Keratinocyte (primary cell): Measurements from ENCODE around the gene GALNS. TPM values are rescaled to one million over a fixed set of nuclear protein-coding genes. Genes with fewer than 3 reads are reported as not detected.

Experiments used
- DNase-seq: peaks from one replicate; pipeline ENCODE4 v3.0.0-alpha.2; 2011; ENCODE audit warnings: low read depth, missing footprints, low spot score
- FAIRE-seq: peaks from 2 replicates; lab custom pipeline; 2011; peaks lifted over from hg19 to GRCh38; lab: Jason Lieb, UNC
- H2AFZ ChIP-seq: 2 replicates; pipeline ENCODE4 v1.6.0; 2012; ENCODE audit warnings: low read length, control low read depth, inconsistent platforms; ENCODE audit not compliant: control insufficient read depth
- H3K27ac ChIP-seq: 2 replicates; pipeline ENCODE4 v1.5.1; 2011; ENCODE audit warnings: low read length; ENCODE audit not compliant: control insufficient read depth, insufficient read depth
- H3K27me3 ChIP-seq: 3 replicates; pipeline ENCODE4 v1.6.0; 2011; ENCODE audit warnings: low read length; ENCODE audit not compliant: control insufficient read depth, insufficient read depth; ENCODE audit errors: extremely low read depth
- H3K36me3 ChIP-seq, 2 experiments: 2 replicates in 1 of 2; 3 replicates in 1 of 2; pipeline ENCODE4 v1.5.1; 2011; ENCODE audit warnings: low read length in 2 of 2, mild to moderate bottlenecking in 1 of 2; ENCODE audit not compliant: control insufficient read depth in 2 of 2, insufficient read depth in 2 of 2; ENCODE audit errors: extremely low read depth in 1 of 2
- H3K4me1 ChIP-seq: 3 replicates; pipeline ENCODE4 v1.5.1; 2011; ENCODE audit warnings: low read length; ENCODE audit not compliant: control insufficient read depth, insufficient read depth; ENCODE audit errors: extremely low read depth
- H3K4me2 ChIP-seq: 3 replicates; pipeline ENCODE4 v1.6.0; 2011; ENCODE audit warnings: low read depth, low read length; ENCODE audit not compliant: control insufficient read depth, insufficient read depth; ENCODE audit errors: extremely low read depth
- H3K4me3 ChIP-seq, 3 experiments: fragments of 200-600 bp in 1 of 3; sonication (generic) in 1 of 3; 2 replicates in 2 of 3; 3 replicates in 1 of 3; pipeline ENCODE4 v1.5.1; 2011 to 2016; ENCODE audit warnings: low read length in 3 of 3, mild to moderate bottlenecking in 3 of 3, control low read depth in 2 of 3, inconsistent platforms in 1 of 3, low read depth in 1 of 3, mixed read lengths in 1 of 3, mixed run types in 1 of 3, moderate library complexity in 1 of 3; ENCODE audit not compliant: control insufficient read depth in 2 of 3, insufficient read depth in 2 of 3; ENCODE audit errors: extremely low read depth in 1 of 3
- H3K79me2 ChIP-seq: 2 replicates; pipeline ENCODE4 v1.6.0; 2012; ENCODE audit warnings: low read length; ENCODE audit not compliant: control insufficient read depth, insufficient read depth
- H3K9ac ChIP-seq: 3 replicates; pipeline ENCODE4 v1.6.0; 2011; ENCODE audit warnings: low read length; ENCODE audit not compliant: control insufficient read depth, insufficient read depth; ENCODE audit errors: extremely low read depth
- H3K9me1 ChIP-seq: 3 replicates; pipeline ENCODE4 v1.6.0; 2011; ENCODE audit warnings: low read length; ENCODE audit not compliant: control insufficient read depth, insufficient read depth; ENCODE audit errors: extremely low read depth
- H3K9me3 ChIP-seq: 2 replicates; pipeline ENCODE4 v1.5.1; 2012; ENCODE audit warnings: low read depth, low read length; ENCODE audit not compliant: control insufficient read depth
- H4K20me1 ChIP-seq: 3 replicates; pipeline ENCODE4 v1.6.0; 2011; ENCODE audit warnings: low read length; ENCODE audit not compliant: control insufficient read depth, insufficient read depth; ENCODE audit errors: extremely low read depth
- CTCF ChIP-seq, 3 experiments: IDR thresholded peaks in 1 of 3; conservative IDR thresholded peaks in 1 of 3; optimal IDR thresholded peaks in 1 of 3; 2 replicates in 2 of 3; 3 replicates in 1 of 3; pipeline versions ENCODE3 to v1.5.1; 2011; ENCODE audit warnings: low read length in 3 of 3, mild to moderate bottlenecking in 3 of 3, moderate library complexity in 2 of 3, control low read depth in 1 of 3, inconsistent platforms in 1 of 3; ENCODE audit not compliant: insufficient read depth in 2 of 3; ENCODE audit errors: extremely low read depth in 1 of 3
- EZH2 ChIP-seq: IDR thresholded peaks from one replicate; pipeline ENCODE4 v1.6.1; 2012; ENCODE audit warnings: inconsistent platforms, mild to moderate bottlenecking, low read length, moderate library complexity
- dilution Hi-C: fragments of 300-500 bp; cut with MboI; formaldehyde crosslinking; loops from one replicate; pipeline ENCODE4 v1.7.0; 2020; ENCODE audit warnings: low sequenced_read_pairs; ENCODE audit not compliant: extremely low pct_ligation_motif_present
- polyA plus RNA-seq, 5 experiments: library from polyadenylated mRNA; depleted of rRNA in 3 of 5; stranded (reverse) in 3 of 5; stranded (forward) in 1 of 5; unstranded in 1 of 5; fragments of >200 nt; gene quantifications; 1 replicate in 1 of 5; 2 replicates in 3 of 5; 3 replicates in 1 of 5; pipeline versions ENCODE4 v1.2.1 to v1.2.3, GENCODE V29; 2011 to 2012; ENCODE audit warnings: missing spikeins in 2 of 5, low read depth in 1 of 5, low replicate concordance in 1 of 5

Gene GALNS
- polyA plus RNA-seq, 1 donor (not counting 4 experiments of a cell fraction or from before 2014, with no cell fraction given), result 8.3 TPM

DNA sequence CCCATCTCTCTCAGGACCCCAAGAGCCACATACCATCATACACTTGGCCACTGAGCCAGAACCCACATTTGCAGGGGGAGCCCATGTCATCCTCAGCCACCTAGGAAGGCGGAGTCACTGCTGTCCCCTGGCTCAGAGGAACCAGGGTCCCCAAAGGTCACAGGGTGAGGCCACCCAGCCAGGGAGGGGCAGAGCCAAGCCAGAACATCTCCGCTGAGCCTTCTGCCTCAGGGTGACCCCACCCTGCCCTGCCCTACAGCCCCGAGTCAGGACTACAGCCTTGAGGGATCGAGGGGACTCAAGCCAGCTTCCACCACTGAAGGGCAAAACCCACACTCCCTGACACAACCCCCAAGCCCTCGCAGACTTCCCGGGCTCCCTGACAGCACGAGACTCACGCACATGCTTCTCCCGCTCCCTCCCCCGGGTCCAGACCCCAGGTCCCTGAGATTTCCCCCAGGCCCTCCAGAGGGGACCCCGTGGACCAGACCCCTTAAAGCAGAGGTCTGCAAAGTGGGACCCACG is 89.1 kb downstream of the GALNS start:
- Histone ChIP-seq H3K9ac (no peak overlapping the region), H3K4me2 (no peak overlapping the region), H3K27me3 (no peaks in the 10 kb centered on the region), H3K4me3 (no peak overlapping the region), H3K27ac (no peak overlapping the region), H4K20me1 (peaks cover 54% of the 10 kb centered on the region), H3K79me2 (peaks cover 93% of the 10 kb centered on the region), H3K9me1 (peaks cover 14% of the 10 kb centered on the region), H3K9me3 (no peaks in the 10 kb centered on the region), H3K4me1 (peaks cover 52% of the 10 kb centered on the region), H2AFZ (no peak overlapping the region), H3K36me3 (peaks cover 17 to 18% of the 10 kb centered on the region in 2 experiments)
- FAIRE-seq (no peak), DNase-seq (no peak)
- dilution Hi-C loops, result loop anchor here (25.0 kb wide), 1 partner anchor 105 kb away; the partner anchor contains the start of genes CYBA and MVD
- TF ChIP-seq CTCF (optimal IDR thresholded peaks at IDR 0.05 in 1 of 3, IDR thresholded peaks at IDR 0.05 in 1 of 3, conservative IDR thresholded peaks at IDR 0.05 in 1 of 3; ENCODE audit: extremely low read depth in 1 of 3, insufficient read depth in 2 of 3, low read length in 3 of 3) (no peak), EZH2 (no peak)

- H3K36me3 ChIP-seq, result peaks cover 14 to 23% of the 10 kb centered on the region in 2 experiments
- DNase-seq, result no peak
- H3K9me3 ChIP-seq, result no peaks in the 10 kb centered on the region
- no peaks in the 10 kb centered on the region for H3K27me3 ChIP-seq
- no peak overlapping the region for H3K4me2 ChIP-seq
- H3K9me1 ChIP-seq, result peaks cover 14% of the 10 kb centered on the region
- H4K20me1 ChIP-seq, result peaks cover 61% of the 10 kb centered on the region
- FAIRE-seq, result no peak
- H3K4me1 ChIP-seq, result peaks cover 52% of the 10 kb centered on the region
- H3K27ac ChIP-seq, result no peak overlapping the region
- no peak overlapping the region for H3K9ac ChIP-seq
- no peak overlapping the region for H2AFZ ChIP-seq
- H3K4me3 ChIP-seq, result no peak overlapping the region
- dilution Hi-C loops, result loop anchor here (25.0 kb wide), 1 partner anchor 105 kb away; the partner anchor contains the start of genes CYBA and MVD
- H3K79me2 ChIP-seq, result peaks cover 93% of the 10 kb centered on the region
- TF ChIP-seq CTCF (optimal IDR thresholded peaks at IDR 0.05 in 1 of 3, IDR thresholded peaks at IDR 0.05 in 1 of 3, conservative IDR thresholded peaks at IDR 0.05 in 1 of 3; ENCODE audit: extremely low read depth in 1 of 3, insufficient read depth in 2 of 3, low read length in 3 of 3) (no peak), EZH2 (no peak)
These were observed 89.8 kb downstream of the GALNS start for GRCh38 chr16:88766975-88767374.
